Panc1 (cell line): Measurements from ENCODE around the gene WSCD2. TPM values are rescaled to one million over a fixed set of nuclear protein-coding genes. Genes with fewer than 3 reads are reported as not detected.

Source experiments
- ATAC-seq: fragments of 200-7000 bp; cut with Tn5 transposase; 2 replicates; pipeline ENCODE4 v1.9.1; 2020; ENCODE audit warnings: mild to moderate bottlenecking, moderate library complexity
- BruUV-seq: library from RNA; stranded (reverse); fragments of 400-500 nt; replicated peaks from 2 replicates; lab custom pipeline; 2021; lab: Mats Ljungman, UMichigan
- CTCF ChIA-PET: fragments of 300-600 bp; sonication (Branson Sonifier 250); formaldehyde crosslinking; loops from one replicate; lab custom pipeline; 2022; ENCODE audit warnings: antibody characterized with exemption; lab: Charles Lee
- POLR2A ChIA-PET: fragments of 300-600 bp; sonication (Branson Sonifier 250); formaldehyde crosslinking; loops from one replicate; lab custom pipeline; 2022; ENCODE audit warnings: antibody characterized with exemption; lab: Charles Lee
- DNase-seq: peaks from one replicate; pipeline ENCODE4 v3.0.0-alpha.2; 2010; ENCODE audit warnings: low read depth, low spot score
- H3K27ac ChIP-seq: 2 replicates; pipeline ENCODE4 v1.5.1; 2011; ENCODE audit warnings: mild to moderate bottlenecking, low read length, inconsistent platforms
- H3K27me3 ChIP-seq: fragments of 200-500 bp; sonication (Bioruptor generic); 2 replicates; pipeline ENCODE4 v1.6.0; 2014; ENCODE audit warnings: low read length, inconsistent platforms; ENCODE audit not compliant: control insufficient read depth, insufficient read depth
- H3K36me3 ChIP-seq: fragments of 200-500 bp; sonication (Bioruptor generic); 2 replicates; pipeline ENCODE4 v1.5.1; 2014; ENCODE audit warnings: inconsistent platforms, mild to moderate bottlenecking, low read length, moderate library complexity; ENCODE audit not compliant: control insufficient read depth, insufficient read depth
- H3K4me1 ChIP-seq: 2 replicates; pipeline ENCODE4 v1.5.1; 2011; ENCODE audit warnings: inconsistent platforms, mild to moderate bottlenecking, low read length, moderate library complexity; ENCODE audit not compliant: control insufficient read depth, insufficient read depth
- H3K4me3 ChIP-seq, 2 experiments: 2 replicates each; pipeline ENCODE4 v1.5.1; 2011 to 2012; ENCODE audit warnings: low read depth in 2 of 2, low read length in 2 of 2, mild to moderate bottlenecking in 2 of 2, inconsistent platforms in 1 of 2, moderate library complexity in 1 of 2
- H3K9me3 ChIP-seq: fragments of 200-500 bp; sonication (Bioruptor generic); 2 replicates; pipeline ENCODE4 v1.5.1; 2014; ENCODE audit warnings: low read depth, mild to moderate bottlenecking, inconsistent platforms, low read length, moderate library complexity; ENCODE audit not compliant: control insufficient read depth, insufficient read depth
- CTCF ChIP-seq: fragments of 450-650 bp; IDR thresholded peaks from 2 replicates; pipeline ENCODE4 v1.5.1; 2017; ENCODE audit warnings: mild to moderate bottlenecking
- POLR2AphosphoS5 ChIP-seq: IDR thresholded peaks from 2 replicates; pipeline ENCODE4 v1.6.1; 2012; ENCODE audit warnings: mild to moderate bottlenecking, low read depth, low read length, moderate library complexity
- REST ChIP-seq, 2 experiments: IDR thresholded peaks; 2 replicates each; pipeline ENCODE4 v1.6.1; 2011 to 2012; ENCODE audit warnings: low read depth in 2 of 2, control low read depth in 1 of 2, low read length in 1 of 2, mild to moderate bottlenecking in 1 of 2, moderate library complexity in 1 of 2; ENCODE audit not compliant: insufficient read depth in 1 of 2
- SIN3A ChIP-seq: IDR thresholded peaks from 2 replicates; pipeline ENCODE4 v1.6.1; 2012; ENCODE audit warnings: low read depth, mild to moderate bottlenecking, low read length, moderate library complexity, borderline replicate concordance; ENCODE audit not compliant: insufficient read depth
- TCF7L2 ChIP-seq: IDR thresholded peaks from 2 replicates; pipeline ENCODE4 v1.6.1; 2011; ENCODE audit warnings: mild to moderate bottlenecking, low read depth, low read length, inconsistent platforms
- in situ Hi-C: cut with HindIII; loops from 2 replicates; pipeline ENCODE4 v1.10.0; 2016; ENCODE audit warnings: low sequenced_read_pairs, low pct_unique_long_range_greater_than_20kb
- intact Hi-C: fragments of 100-400 bp; cut with micrococcal nuclease; formaldehyde crosslinking; loops from one replicate; pipeline ENCODE4 v1.10.0; 2022; ENCODE audit not compliant: unreplicated experiment
- total RNA-seq: library from RNA; stranded (reverse); gene quantifications from one replicate; pipeline ENCODE4 v1.2.1, GENCODE V29; 2021; ENCODE audit not compliant: unreplicated experiment

Gene WSCD2
- total RNA-seq, 1 experiment from 2014 or later, result 0.64 TPM

GRCh38 chr12:108080363-108080762 is 48.7 kb upstream of the WSCD2 start:
- CTCF ChIA-PET, result no interaction called here
- no TSS peak for BruUV-seq
- no peaks in the 10 kb centered on the region for H3K4me1 ChIP-seq
- no peak overlapping the region for H3K27ac ChIP-seq
- no peak overlapping the region for H3K4me3 ChIP-seq
- DNase-seq (no peak), ATAC-seq (no peak)
- peaks cover 2% of the 10 kb centered on the region; the same call in 1 of the 2 replicates for H3K27me3 ChIP-seq
- TF ChIP-seq TCF7L2 (no peak), POLR2AphosphoS5 (no peak), SIN3A (no peak), CTCF (no peak), REST (IDR thresholded peaks at IDR 0.05; ENCODE audit: insufficient read depth in 1 of 2, low read depth in 2 of 2, low read length in 1 of 2) (no peak)
- intact Hi-C loops, result no loop called here
- in situ Hi-C loops, result no loop called here
- POLR2A ChIA-PET, result no interaction called here
- no peaks in the 10 kb centered on the region for H3K9me3 ChIP-seq
- H3K36me3 ChIP-seq, result no peaks in the 10 kb centered on the region

GRCh38 chr12:108082485-108082884 is 46.6 kb upstream of the WSCD2 start:
- no peak for ATAC-seq
- H3K27ac ChIP-seq, result no peak overlapping the region
- in situ Hi-C loops, result no loop called here
- no peak for DNase-seq
- peaks cover 2% of the 10 kb centered on the region; the same call in 1 of the 2 replicates for H3K27me3 ChIP-seq
- H3K9me3 ChIP-seq, result no peaks in the 10 kb centered on the region
- CTCF ChIA-PET, result no interaction called here
- no peak overlapping the region for H3K4me3 ChIP-seq
- no peak for TF ChIP-seq REST (IDR thresholded peaks at IDR 0.05; ENCODE audit: insufficient read depth in 1 of 2, low read depth in 2 of 2, low read length in 1 of 2)
- TF ChIP-seq SIN3A, result no peak
- no peak for TF ChIP-seq TCF7L2
- no peaks in the 10 kb centered on the region for H3K4me1 ChIP-seq
- POLR2A ChIA-PET, result no interaction called here
- H3K36me3 ChIP-seq, result no peaks in the 10 kb centered on the region
- no TSS peak for BruUV-seq
- intact Hi-C loops, result no loop called here
